RCC 7860 (cell line): ENCODE measurements around the gene ZNF407.

Experiments used
- DNase-seq: peaks from one replicate; pipeline ENCODE4 v3.0.0-alpha.2; 2015; ENCODE audit warnings: low spot score
- FAIRE-seq: peaks from 2 replicates; lab custom pipeline; 2012; peaks lifted over from hg19 to GRCh38; lab: Jason Lieb, UNC

Gene ZNF407

DNA sequence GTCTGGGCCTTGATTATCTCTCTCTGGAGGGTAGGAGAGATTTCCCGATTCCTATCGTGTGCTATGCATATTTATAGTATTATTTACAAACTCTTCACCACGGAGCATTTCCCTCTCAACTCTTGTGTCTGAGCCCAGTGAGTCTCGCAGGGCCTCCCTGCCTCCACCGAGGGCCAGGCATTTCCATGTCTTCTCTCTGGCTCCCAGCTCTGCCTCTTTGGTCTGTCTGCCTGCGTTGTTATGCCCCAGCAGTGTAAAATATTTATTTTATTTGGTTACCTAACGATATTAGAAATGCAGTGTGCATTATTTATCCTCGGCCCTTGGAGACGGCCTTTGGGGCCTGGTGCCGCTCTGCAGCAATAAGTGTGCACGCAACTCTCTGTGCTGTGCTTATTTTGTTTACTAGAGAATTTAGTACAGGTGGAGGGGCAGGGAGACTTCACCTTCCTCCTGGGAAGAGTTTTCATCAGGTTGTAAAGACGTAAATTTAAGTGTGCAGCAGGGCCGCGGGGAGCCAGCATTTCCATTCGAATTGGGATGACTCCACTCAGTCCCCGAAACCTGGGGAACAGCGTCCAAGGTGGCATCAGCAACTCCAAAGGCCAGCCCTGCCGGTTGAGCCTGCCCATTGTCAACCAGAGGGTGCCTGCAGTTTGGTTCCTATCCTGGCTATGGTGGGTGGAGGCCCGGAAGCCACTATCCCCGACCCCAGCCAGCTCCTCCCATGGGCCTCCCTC lies 511.1 kb downstream of the ZNF407 start:
- FAIRE-seq (no peak), DNase-seq (no peak)

DNA sequence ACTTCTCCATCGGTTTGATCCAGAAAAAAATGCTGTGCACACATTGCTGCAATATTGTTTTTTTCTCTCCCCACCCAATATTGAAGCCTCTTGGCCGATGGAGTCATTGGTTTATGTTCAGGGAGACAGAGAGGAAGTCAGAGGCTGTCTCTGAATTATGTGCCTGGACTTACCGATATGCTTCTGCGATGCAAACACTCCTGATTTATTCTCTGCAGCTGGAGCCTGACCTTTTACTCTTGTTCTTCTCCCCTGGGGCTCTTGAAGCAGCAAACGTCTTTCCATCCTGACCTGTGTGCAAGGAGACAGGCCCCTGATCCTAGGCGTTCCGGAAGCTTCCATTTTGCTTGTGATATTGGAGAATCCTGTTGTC lies 511.6 kb downstream of the ZNF407 start:
- DNase-seq (no peak), FAIRE-seq (no peak)

DNA sequence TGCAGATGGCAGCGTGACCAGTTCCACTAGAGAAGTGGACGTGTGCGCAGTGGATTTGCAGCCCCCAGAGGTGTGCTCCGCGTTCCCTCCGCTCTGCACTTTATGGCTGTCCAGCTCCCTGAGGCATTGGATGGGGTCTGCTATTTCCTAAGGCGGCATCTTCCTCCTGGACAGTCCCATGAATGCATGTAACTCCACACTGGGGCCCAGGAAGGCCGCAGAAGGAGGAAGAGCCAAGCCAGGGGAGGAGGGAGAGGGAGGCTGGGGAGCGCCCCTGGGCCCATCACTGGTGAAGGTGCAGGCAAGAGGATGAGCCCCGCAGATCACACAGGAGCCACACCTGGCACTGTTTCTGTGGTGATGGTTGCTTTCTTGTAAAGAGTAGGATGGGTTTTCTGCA lies 512.1 kb downstream of the ZNF407 start:
- no peak for FAIRE-seq
- no peak for DNase-seq

DNA sequence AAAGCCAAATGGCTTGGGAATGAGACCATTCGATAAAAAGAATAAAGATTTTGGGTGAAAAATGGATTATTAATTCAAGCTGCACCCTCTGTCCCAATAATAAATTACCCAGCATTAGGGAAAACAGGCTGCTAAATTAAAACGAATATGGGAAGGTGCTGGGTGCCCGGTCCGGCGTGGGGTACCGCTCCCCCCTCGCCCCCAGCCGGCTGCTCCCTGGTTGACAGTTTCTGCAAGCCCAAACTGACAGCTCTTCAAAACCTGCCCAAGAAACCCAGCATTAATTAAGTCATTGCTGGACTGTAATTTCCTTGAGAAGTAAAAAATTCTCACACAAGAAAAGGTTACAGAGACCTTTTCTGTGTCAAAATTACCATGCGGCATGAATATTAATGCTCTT lies 512.6 kb downstream of the ZNF407 start:
- no peak for FAIRE-seq
- DNase-seq, result no peak

DNA sequence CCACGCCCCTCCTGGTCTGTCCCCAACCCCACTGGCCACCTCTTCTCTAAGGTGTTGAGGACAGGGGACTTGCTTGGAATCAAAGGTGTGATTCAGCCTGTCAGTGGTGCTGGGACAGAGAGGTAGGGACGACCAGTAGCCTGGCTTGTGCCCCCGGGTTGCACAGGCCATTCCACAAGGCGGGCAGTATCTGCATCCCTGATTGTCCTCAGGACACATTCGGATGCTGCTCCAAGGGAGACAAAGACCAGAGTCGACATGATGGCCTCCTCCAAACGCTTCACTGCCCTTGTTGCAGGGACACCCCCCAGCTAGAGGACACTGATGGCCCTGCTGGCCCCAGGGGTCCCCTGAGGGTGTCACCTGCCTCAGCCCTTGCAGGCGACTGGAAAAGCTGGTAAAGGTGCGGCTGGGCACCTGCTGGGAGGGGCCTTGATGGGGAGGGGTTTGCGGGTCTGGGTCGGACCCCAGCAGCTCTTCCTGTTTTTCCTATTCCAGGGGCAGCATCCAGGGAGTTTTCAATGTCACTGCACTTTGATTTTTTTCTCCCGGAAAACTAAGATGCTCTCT lies 513.3 kb downstream of the ZNF407 start:
- DNase-seq (no peak), FAIRE-seq (no peak)

DNA sequence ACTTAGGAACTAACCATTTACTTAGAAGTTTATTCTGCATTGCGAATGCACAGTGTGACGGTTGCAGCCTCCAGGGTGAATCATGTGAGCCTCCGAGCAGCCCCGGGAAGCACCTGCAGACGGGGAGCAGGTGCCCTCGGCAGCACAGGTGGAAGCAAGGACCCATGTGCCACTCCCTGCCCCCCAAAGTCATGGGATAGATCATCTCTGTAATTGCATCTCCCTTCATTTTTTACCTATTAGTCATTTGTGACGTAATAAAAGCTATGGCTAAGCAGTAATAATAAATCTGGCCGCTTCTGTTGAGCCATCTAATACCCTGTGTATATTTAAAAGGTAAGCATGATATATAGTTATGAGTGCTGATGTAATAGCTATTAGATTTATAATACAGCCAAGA lies 514.1 kb downstream of the ZNF407 start:
- DNase-seq, result no peak
- FAIRE-seq, result no peak

DNA sequence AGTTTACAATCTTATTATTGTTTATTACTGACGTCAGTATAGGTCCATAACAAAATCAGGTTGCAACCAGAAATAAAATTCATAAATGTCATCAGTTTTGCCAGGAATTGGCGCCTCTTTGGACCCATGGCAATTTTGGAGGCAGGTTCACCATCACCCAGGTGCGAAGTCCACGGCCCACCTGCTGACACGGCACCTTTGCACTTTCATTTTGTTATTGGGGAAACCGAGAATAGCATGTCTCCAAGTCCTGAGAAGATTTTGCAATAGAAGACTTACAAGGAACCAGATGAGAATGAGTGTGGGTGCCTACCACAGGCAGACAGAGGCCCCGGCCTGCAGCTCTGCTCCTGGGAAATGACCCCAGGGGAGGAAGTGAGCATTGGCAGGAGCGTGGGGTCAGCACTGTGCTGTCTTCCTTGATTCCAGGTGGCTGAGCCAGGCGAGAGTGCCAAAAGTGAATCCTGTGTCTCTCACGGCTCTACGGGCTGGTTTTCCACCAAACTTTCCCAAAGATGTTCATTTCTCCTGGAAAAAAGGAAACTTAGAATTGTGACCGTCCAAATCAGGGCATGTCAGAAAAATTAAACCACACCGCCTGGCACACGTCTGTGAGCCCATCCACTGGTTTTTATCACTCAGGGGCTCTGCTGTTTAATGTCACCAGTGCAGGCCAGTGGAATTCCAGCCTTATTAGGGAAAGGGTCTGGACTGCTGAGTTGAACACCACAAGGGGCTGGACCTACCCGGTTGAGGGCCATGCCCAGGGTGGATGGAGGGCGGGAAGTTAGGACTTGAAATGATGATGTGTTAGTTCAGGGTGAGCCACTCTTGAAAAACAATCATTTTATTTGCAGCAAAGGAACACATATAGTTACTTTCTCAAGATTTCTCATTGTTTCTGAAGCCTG lies 514.8 kb downstream of the ZNF407 start:
- DNase-seq (no peak), FAIRE-seq (no peak)

DNA sequence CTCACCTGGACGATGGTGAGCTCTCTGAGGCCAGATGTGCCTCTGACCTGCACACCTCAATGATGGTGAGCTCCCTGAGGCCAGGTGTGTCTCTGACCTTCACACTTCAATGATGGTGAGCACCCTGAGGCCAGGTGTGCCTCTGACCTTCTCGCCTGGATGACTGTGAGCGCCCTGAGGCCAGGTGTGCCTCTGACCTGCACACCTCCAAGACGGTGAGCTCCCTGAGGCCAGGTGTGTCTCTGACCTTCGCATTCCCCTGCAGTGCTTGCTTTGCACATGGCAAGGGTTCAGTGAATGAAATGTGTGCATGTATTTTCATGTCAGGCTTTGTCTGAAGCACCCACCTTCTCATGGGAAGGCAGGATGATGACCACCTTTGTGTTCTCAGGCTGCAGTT lies 515.8 kb downstream of the ZNF407 start:
- DNase-seq (no peak), FAIRE-seq (no peak)

DNA sequence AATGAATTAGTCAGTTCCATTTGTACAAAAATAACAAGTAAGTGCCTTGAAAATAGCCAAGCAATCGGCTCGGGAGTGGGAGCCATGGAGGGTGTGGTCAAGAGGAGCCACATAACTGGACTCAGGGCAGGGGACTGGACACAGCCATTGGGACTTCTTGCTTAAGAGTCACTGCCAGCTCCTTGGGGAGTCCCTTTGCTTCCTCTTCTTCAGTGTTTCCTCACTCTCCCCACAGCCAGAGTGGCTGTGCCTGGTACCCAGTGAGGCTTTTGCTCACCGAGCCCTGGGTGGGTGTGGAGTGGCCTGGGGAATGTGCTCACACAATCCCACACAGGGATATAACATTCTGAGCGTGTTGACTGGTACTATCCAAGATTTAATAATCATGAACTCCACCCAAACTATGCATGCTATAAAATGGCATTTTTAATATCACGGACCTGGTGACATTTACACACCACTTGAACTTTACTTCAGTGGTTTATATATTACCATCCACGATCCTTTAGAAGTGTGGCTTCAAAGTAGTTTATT lies 516.6 kb downstream of the ZNF407 start:
- DNase-seq, result no peak
- FAIRE-seq, result no peak
